Liver (tissue), 9 donors: ENCODE measurements around the gene SOX11. TPM values are rescaled to one million over a fixed set of nuclear protein-coding genes. Genes with fewer than 3 reads are reported as not detected.

ENCODE experiments used
- DNase-seq: peaks from one replicate; pipeline ENCODE4 v3.0.0-alpha.2; 2017; ENCODE audit warnings: low spot score
- H3K27ac ChIP-seq, 2 donors: one replicate each; pipeline ENCODE4 v1.7.0; 2013; ENCODE audit warnings: inconsistent platforms in 2 of 2, low read length in 2 of 2, control low read depth in 1 of 2, low read depth in 1 of 2, mild to moderate bottlenecking in 1 of 2
- H3K27me3 ChIP-seq, 4 donors: one replicate each; pipeline versions ENCODE4 v1.6.1 to v1.7.0; 2013; ENCODE audit warnings: low read length in 3 of 4, inconsistent platforms in 1 of 4, mild to moderate bottlenecking in 1 of 4, moderate library complexity in 1 of 4; ENCODE audit not compliant: control insufficient read depth in 4 of 4, insufficient read depth in 4 of 4
- H3K36me3 ChIP-seq, 4 donors: one replicate each; pipeline versions ENCODE4 v1.6.1 to v1.7.0; 2013; ENCODE audit warnings: low read length in 3 of 4, mild to moderate bottlenecking in 3 of 4, low read depth in 1 of 4, moderate library complexity in 1 of 4; ENCODE audit not compliant: control insufficient read depth in 4 of 4, insufficient read depth in 3 of 4
- H3K4me1 ChIP-seq, 4 donors: one replicate each; pipeline versions ENCODE4 v1.6.1 to v1.7.0; 2013; ENCODE audit warnings: low read length in 3 of 4, mild to moderate bottlenecking in 3 of 4, moderate library complexity in 1 of 4; ENCODE audit not compliant: control insufficient read depth in 4 of 4, insufficient read depth in 4 of 4
- H3K4me3 ChIP-seq, 3 donors: one replicate each; pipeline versions ENCODE4 v1.6.1 to v1.7.0; 2013; ENCODE audit warnings: low read length in 3 of 3, control low read depth in 1 of 3, low read depth in 1 of 3, mild to moderate bottlenecking in 1 of 3
- H3K9ac ChIP-seq, 2 donors: one replicate each; pipeline ENCODE4 v1.7.0; 2013; ENCODE audit warnings: low read length in 2 of 2, mild to moderate bottlenecking in 2 of 2, moderate library complexity in 2 of 2, control low read depth in 1 of 2, low read depth in 1 of 2
- H3K9me3 ChIP-seq, 4 donors: one replicate each; pipeline versions ENCODE4 v1.6.1 to v1.7.0; 2013; ENCODE audit warnings: low read length in 3 of 4; ENCODE audit not compliant: control insufficient read depth in 4 of 4
- ATF3 ChIP-seq: IDR thresholded peaks from 2 replicates; pipeline ENCODE4 v1.6.1; 2016; ENCODE audit warnings: antibody characterized with exemption
- CTCF ChIP-seq: fragments of 150-350 bp; IDR thresholded peaks from 2 replicates; pipeline ENCODE4 v1.5.1; 2017; ENCODE audit warnings: improper control_type of control experiment, low read depth, low read length; ENCODE audit not compliant: missing input control
- EGR1 ChIP-seq, 2 donors: IDR thresholded peaks; 2 replicates each; pipeline ENCODE4 v1.6.1; 2016 to 2018; ENCODE audit warnings: antibody characterized with exemption in 2 of 2, low read depth in 2 of 2
- GABPA ChIP-seq, 2 donors: IDR thresholded peaks in 1 of 2; conservative IDR thresholded peaks in 1 of 2; 2 replicates each; pipeline ENCODE4 v1.6.1; 2016; ENCODE audit warnings: antibody characterized with exemption in 2 of 2, mild to moderate bottlenecking in 1 of 2, moderate library complexity in 1 of 2
- HNF4A ChIP-seq, 2 donors: conservative IDR thresholded peaks; 2 replicates each; pipeline ENCODE4 v1.6.1; 2016; ENCODE audit warnings: antibody characterized with exemption in 2 of 2, mild to moderate bottlenecking in 2 of 2
- HNF4G ChIP-seq: IDR thresholded peaks from 2 replicates; pipeline ENCODE4 v1.6.1; 2016; ENCODE audit warnings: antibody characterized with exemption
- MAX ChIP-seq: IDR thresholded peaks from 2 replicates; pipeline ENCODE4 v1.6.1; 2016; ENCODE audit warnings: antibody characterized with exemption
- NR2F2 ChIP-seq: IDR thresholded peaks from 2 replicates; pipeline ENCODE4 v1.6.1; 2016; ENCODE audit warnings: antibody characterized with exemption
- RAD21 ChIP-seq, 2 donors: IDR thresholded peaks; 2 replicates each; pipeline ENCODE4 v1.6.1; 2016; ENCODE audit warnings: antibody characterized with exemption in 2 of 2, mild to moderate bottlenecking in 2 of 2
- REST ChIP-seq: IDR thresholded peaks from 2 replicates; pipeline ENCODE4 v1.6.1; 2016; ENCODE audit warnings: antibody characterized with exemption, mild to moderate bottlenecking
- RXRA ChIP-seq, 2 donors: IDR thresholded peaks; 2 replicates each; pipeline ENCODE4 v1.6.1; 2017 to 2018; ENCODE audit warnings: antibody characterized with exemption in 2 of 2, mild to moderate bottlenecking in 1 of 2
- SP1 ChIP-seq: IDR thresholded peaks from 2 replicates; pipeline ENCODE4 v1.6.1; 2018; ENCODE audit warnings: antibody characterized with exemption, mild to moderate bottlenecking
- TAF1 ChIP-seq: conservative IDR thresholded peaks from 2 replicates; pipeline ENCODE4 v1.6.1; 2016; ENCODE audit warnings: antibody characterized with exemption, mild to moderate bottlenecking
- YY1 ChIP-seq: IDR thresholded peaks from 2 replicates; pipeline ENCODE4 v1.6.1; 2016; ENCODE audit warnings: antibody characterized with exemption, mild to moderate bottlenecking
- ZBTB33 ChIP-seq: IDR thresholded peaks from 2 replicates; pipeline ENCODE4 v1.6.1; 2016; ENCODE audit warnings: antibody characterized with exemption
- WGBS: extraction: QIAGEN DNeasy Blood & Tissue Kit; methylation state at CpG from one replicate; pipeline ENCODE4 v1.1.7; 2013; 5-methylcytosine and 5-hydroxymethylcytosine counted together
- polyA plus RNA-seq, 2 donors: library from polyadenylated mRNA; stranded (reverse) in 1 of 2; unstranded in 1 of 2; fragments of 200-250 nt in 1 of 2; fragments of >200 nt in 1 of 2; fragmentation: Nextera tagmentation in 1 of 2; extraction: Ambion mirVana in 1 of 2; gene quantifications; one replicate each; pipeline versions ENCODE4 v1.2.1 to v1.2.3, GENCODE V29; 2013 to 2015
- total RNA-seq, 2 donors: library from RNA; depleted of rRNA; stranded (reverse); fragments of >200 nt; gene quantifications; one replicate each; pipeline ENCODE4 v1.2.3, GENCODE V29; 2014
- donor health status: healthy.
- donor health status: healthy.
- donor health status: healthy.
- donor health status: healthy.
- donor health status: healthy.

Gene SOX11
- total and polyA plus RNA-seq, 4 donors: 0.09 TPM; not detected in 3

- Histone ChIP-seq H3K27ac (no peak overlapping the region), H3K9me3 (no peaks in the 10 kb centered on the region), H3K27me3 (peaks cover 0 to 21% (median 6%) of the 10 kb centered on the region in 4 donors), H3K36me3 (no peaks in the 10 kb centered on the region), H3K4me1 (peaks cover 0 to 16% (median 5%) of the 10 kb centered on the region in 4 donors), H3K4me3 (no peak overlapping the region), H3K9ac (no peak overlapping the region)
- DNase-seq: no peak
- WGBS: 74% methylated on average over 4 of the region's 4 CpGs
- TF ChIP-seq REST: no peak
- no peak for TF ChIP-seq EGR1 (IDR thresholded peaks at IDR 0.05; ENCODE audit: low read depth in 2 of 2)
- no peak for TF ChIP-seq HNF4A (conservative IDR thresholded peaks at IDR 0.05)
- TF ChIP-seq YY1: no peak
- no peak for TF ChIP-seq ZBTB33
- TF ChIP-seq GABPA (IDR thresholded peaks at IDR 0.05 in 1 of 2, conservative IDR thresholded peaks at IDR 0.05 in 1 of 2): no peak
- TF ChIP-seq SP1: no peak
Measured at GRCh38 chr2:5699963-5700362, 7.8 kb downstream of the SOX11 start.

- TF ChIP-seq CTCF (no peak), RAD21 (IDR thresholded peaks at IDR 0.05) (no peak), MAX (no peak), REST (no peak), NR2F2 (no peak), ATF3 (no peak), GABPA (IDR thresholded peaks at IDR 0.05 in 1 of 2, conservative IDR thresholded peaks at IDR 0.05 in 1 of 2) (no peak), TAF1 (no peak), HNF4G (no peak), EGR1 (IDR thresholded peaks at IDR 0.05; ENCODE audit: low read depth in 2 of 2) (no peak), SP1 (no peak), RXRA (IDR thresholded peaks at IDR 0.05) (no peak)
- Histone ChIP-seq H3K27me3 (peaks cover 0 to 20% (median 4%) of the 10 kb centered on the region in 4 donors), H3K36me3 (no peaks in the 10 kb centered on the region), H3K4me1 (peaks cover 0 to 16% (median 5%) of the 10 kb centered on the region in 4 donors), H3K4me3 (no peak overlapping the region), H3K27ac (no peak overlapping the region), H3K9me3 (no peaks in the 10 kb centered on the region), H3K9ac (no peak overlapping the region)
- no peak for DNase-seq
- 75% methylated on average over 5 of the region's 5 CpGs for WGBS
Measured at GRCh38 chr2:5700551-5700950, 8.4 kb downstream of the SOX11 start.
